ENCODE results near the gene XYLT1. TPM values are rescaled to one million over a fixed set of nuclear protein-coding genes. Genes with fewer than 3 reads are reported as not detected.

The XYLT1 gene
- total and polyA plus RNA-seq, 2 of the 8 experiments (the other 6 are each of a cell fraction or from before 2014, with no cell fraction given): 6.6 to 25.4 TPM

DNA sequence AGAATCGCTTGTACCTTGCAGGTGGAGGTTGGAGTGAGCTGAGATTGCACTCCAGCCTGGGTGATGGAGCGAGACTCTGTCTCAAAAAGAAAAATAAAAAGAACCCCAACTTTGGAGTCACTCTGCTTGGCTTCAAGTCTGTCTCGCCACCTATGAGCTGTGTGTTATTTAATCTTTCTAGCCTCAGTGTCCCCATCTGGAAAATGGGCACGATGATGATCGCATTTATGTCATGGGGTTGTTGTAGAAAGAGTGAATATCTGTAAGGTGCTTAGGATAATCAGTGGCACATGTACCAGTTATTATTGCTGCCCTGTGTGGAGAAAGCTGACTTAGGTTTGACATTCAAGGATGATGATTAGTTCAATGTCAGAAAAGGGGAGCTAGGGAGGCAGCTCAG is 319.4 kb downstream of the XYLT1 start:
- H3K4me3 ChIP-seq (ENCODE audit: extremely low read depth in 1 of 4, insufficient read depth in 2 of 4, low read depth in 3 of 4, low read length in 4 of 4): no peak overlapping the region
- no peaks in the 10 kb centered on the region for H3K79me2 ChIP-seq (ENCODE audit: control insufficient read depth in 1 of 2, insufficient read depth in 2 of 2, low read length in 2 of 2)
- no peak overlapping the region for H3K27ac ChIP-seq (ENCODE audit: low read depth, low read length)
- H3K36me3 ChIP-seq (ENCODE audit: control insufficient read depth in 2 of 4, insufficient read depth in 4 of 4, low read length in 3 of 4): no peaks in the 10 kb centered on the region
- no peak overlapping the region for H2AFZ ChIP-seq (ENCODE audit: low read length)
- TF ChIP-seq JUND (IDR thresholded peaks at IDR 0.05; ENCODE audit: low read length) (no peak), RFX5 (IDR thresholded peaks at IDR 0.05; ENCODE audit: borderline replicate concordance, low read depth, low read length) (no peak)
- no peak overlapping the region for H2BK120ac ChIP-seq (replicated peaks; ENCODE audit: low read depth, low read length)
- no peak overlapping the region for H2BK12ac ChIP-seq (ENCODE audit: low read depth, low read length)
- no peak overlapping the region for H2BK20ac ChIP-seq (ENCODE audit: low read length)
- H4K8ac ChIP-seq (ENCODE audit: extremely low read depth, insufficient read depth, low read length): no peak overlapping the region
- no peaks in the 10 kb centered on the region for H3K9me3 ChIP-seq (ENCODE audit: insufficient read depth in 2 of 2, low read depth in 1 of 2, low read length in 1 of 2)
- DNase-seq (ENCODE audit: low read depth in 1 of 2, low spot score in 2 of 2) (no peak), FAIRE-seq (no peak)
- no peak overlapping the region for H4K91ac ChIP-seq (replicated peaks; ENCODE audit: insufficient read length, low read length)
- H3K9ac ChIP-seq (replicated peaks in 1 of 4; ENCODE audit: extremely low read depth in 1 of 4, low read depth in 3 of 4, low read length in 3 of 4): no peak overlapping the region
- no peak overlapping the region for H2BK15ac ChIP-seq (ENCODE audit: low read length)
- no peak overlapping the region for H3K18ac ChIP-seq (ENCODE audit: extremely low read depth, low read length)
- ChIA-PET POLR2A (ENCODE audit: partially characterized antibody) (no interaction called here), CTCF (ENCODE audit: partially characterized antibody) (interaction anchor here (0.6 to 1.7 kb wide), 5 partner anchors 8 to 1633 kb away, joined by 3 to 8 read pairs (median 5); no protein-coding TSS in a partner anchor)
- H3K56ac ChIP-seq (replicated peaks; ENCODE audit: insufficient read length, low read depth, low read length): no peak overlapping the region
- no peaks in the 10 kb centered on the region for H3K27me3 ChIP-seq (replicated peaks in 1 of 4; ENCODE audit: control insufficient read depth in 3 of 4, extremely low read depth in 1 of 4, insufficient read depth in 3 of 4, low read length in 3 of 4)
- H3K4me1 ChIP-seq (replicated peaks in 1 of 4; ENCODE audit: control insufficient read depth in 3 of 4, insufficient read depth in 4 of 4, low read length in 3 of 4): no peaks in the 10 kb centered on the region
- no peak overlapping the region for H2AK5ac ChIP-seq (ENCODE audit: low read depth, low read length)
- H4K5ac ChIP-seq (ENCODE audit: insufficient read length, low read depth, low read length): no peak overlapping the region
- peaks cover 2% of the 10 kb centered on the region in 2 experiments for H4K20me1 ChIP-seq (replicated peaks in 1 of 2; ENCODE audit: control insufficient read depth in 1 of 2, insufficient read depth in 2 of 2, low read length in 2 of 2)
- no peak overlapping the region for H2BK5ac ChIP-seq (ENCODE audit: low read depth, low read length)
- no peak overlapping the region for H3K4ac ChIP-seq (replicated peaks; ENCODE audit: insufficient read length, low read depth, low read length)
- H3K23ac ChIP-seq (ENCODE audit: insufficient read length): no peak overlapping the region
- no peak overlapping the region for H3K14ac ChIP-seq (ENCODE audit: insufficient read length)
- no peaks in the 10 kb centered on the region for H3K79me1 ChIP-seq (ENCODE audit: low read depth, low read length)
- WGBS, 2 experiments (ENCODE audit: extremely low coverage in 1 of 2, insufficient coverage in 1 of 2, insufficient read length in 1 of 2, insufficient replicate concordance in 2 of 2, low coverage in 1 of 2, low lambda C conversion rate in 2 of 2, missing lambda C conversion rate in 1 of 2): 93% methylated on average over 5 of the region's 5 CpGs; no CpG with 5 or more reads in 1 of the 2 experiments
- H3K23me2 ChIP-seq (ENCODE audit: low read depth, low read length): no peaks in the 10 kb centered on the region
- H3K4me2 ChIP-seq (ENCODE audit: insufficient read depth in 1 of 2, low read depth in 2 of 2, low read length in 2 of 2): no peak overlapping the region

All from H1 (cell line).